ENCODE measurements around the gene TGFBR3. TPM values are rescaled to one million over a fixed set of nuclear protein-coding genes. Genes with fewer than 3 reads are reported as not detected.

TGFBR3 gene
- total and polyA plus RNA-seq, 2 of the 8 experiments (the other 6 are each of a cell fraction or from before 2014, with no cell fraction given), result 2.0 to 6.1 TPM

DNA sequence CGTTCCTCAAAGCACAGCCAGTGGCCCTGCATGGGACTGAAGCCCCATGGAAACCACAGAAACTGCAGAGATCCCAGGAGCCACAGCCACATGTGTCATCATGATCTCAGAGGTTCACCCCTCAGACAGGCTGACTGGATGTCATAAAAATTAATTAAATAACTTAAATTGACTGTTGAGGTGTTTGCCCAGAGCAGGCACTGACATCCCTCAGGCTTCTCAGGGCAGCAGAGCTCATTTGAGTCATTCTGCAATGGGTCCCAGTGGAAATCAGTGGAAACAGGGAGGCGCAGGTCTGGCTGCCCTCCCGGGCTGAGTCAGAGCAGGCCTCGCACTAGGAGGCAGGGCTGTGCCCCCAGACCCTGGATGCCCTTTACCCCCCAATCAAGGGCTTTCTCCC, 250.2 kb downstream of the TGFBR3 start:
- no peaks in the 10 kb centered on the region for H3K36me3 ChIP-seq (ENCODE audit: control insufficient read depth in 2 of 4, insufficient read depth in 4 of 4, low read length in 3 of 4)
- no peak overlapping the region for H2BK120ac ChIP-seq (replicated peaks; ENCODE audit: low read depth, low read length)
- CTCF ChIA-PET (ENCODE audit: partially characterized antibody), result no interaction called here
- no peaks in the 10 kb centered on the region for H3K79me1 ChIP-seq (ENCODE audit: low read depth, low read length)
- no peak overlapping the region for H2BK5ac ChIP-seq (ENCODE audit: low read depth, low read length)
- no peak for FAIRE-seq
- H3K4me2 ChIP-seq (ENCODE audit: insufficient read depth in 1 of 2, low read depth in 2 of 2, low read length in 2 of 2), result no peak overlapping the region
- peaks cover 0 to 10% (median 1%) of the 10 kb centered on the region in 4 experiments; a peak in 2 of 7 replicates for H3K4me1 ChIP-seq (replicated peaks in 1 of 4; ENCODE audit: control insufficient read depth in 3 of 4, insufficient read depth in 4 of 4, low read length in 3 of 4)
- H2AK5ac ChIP-seq (ENCODE audit: low read depth, low read length), result no peak overlapping the region
- no peak for TF ChIP-seq MAFK (IDR thresholded peaks at IDR 0.05; ENCODE audit: low read depth, low read length)
- no peak for TF ChIP-seq POLR2AphosphoS5 (IDR thresholded peaks at IDR 0.05; ENCODE audit: low read depth, low read length)
- TF ChIP-seq YY1 (IDR thresholded peaks at IDR 0.05; ENCODE audit: low read depth, low read length), result no peak
- no peak overlapping the region for H3K27ac ChIP-seq (ENCODE audit: low read depth, low read length)
- H3K14ac ChIP-seq (ENCODE audit: insufficient read length), result no peak overlapping the region
- H3K18ac ChIP-seq (ENCODE audit: extremely low read depth, low read length), result no peak overlapping the region
- H3K23ac ChIP-seq (ENCODE audit: insufficient read length), result no peak overlapping the region
- H3K4me3 ChIP-seq (ENCODE audit: extremely low read depth in 1 of 4, insufficient read depth in 2 of 4, low read depth in 3 of 4, low read length in 4 of 4), result no peak overlapping the region
- H4K91ac ChIP-seq (replicated peaks; ENCODE audit: insufficient read length, low read length), result no peak overlapping the region
- H3K56ac ChIP-seq (replicated peaks; ENCODE audit: insufficient read length, low read depth, low read length), result no peak overlapping the region
- no peak overlapping the region for H3K4ac ChIP-seq (replicated peaks; ENCODE audit: insufficient read length, low read depth, low read length)
- no peak overlapping the region for H2AFZ ChIP-seq (ENCODE audit: low read length)
- no peaks in the 10 kb centered on the region for H3K9me3 ChIP-seq (ENCODE audit: insufficient read depth in 2 of 2, low read depth in 1 of 2, low read length in 1 of 2)
- 94% methylated on average over 4 of the region's 4 CpGs; no CpG with 5 or more reads in 1 of the 2 experiments for WGBS, 2 experiments (ENCODE audit: extremely low coverage in 1 of 2, insufficient coverage in 1 of 2, insufficient read length in 1 of 2, insufficient replicate concordance in 2 of 2, low coverage in 1 of 2, low lambda C conversion rate in 2 of 2, missing lambda C conversion rate in 1 of 2)
- no peak overlapping the region for H2BK15ac ChIP-seq (ENCODE audit: low read length)
- H2BK20ac ChIP-seq (ENCODE audit: low read length), result no peak overlapping the region
- H4K5ac ChIP-seq (ENCODE audit: insufficient read length, low read depth, low read length), result no peak overlapping the region
- H4K20me1 ChIP-seq (replicated peaks in 1 of 2; ENCODE audit: control insufficient read depth in 1 of 2, insufficient read depth in 2 of 2, low read length in 2 of 2), result no peaks in the 10 kb centered on the region
- no peak overlapping the region for H3K9ac ChIP-seq (replicated peaks in 1 of 4; ENCODE audit: extremely low read depth in 1 of 4, low read depth in 3 of 4, low read length in 3 of 4)
- DNase-seq (ENCODE audit: low read depth in 1 of 2, low spot score in 2 of 2), result no peak
- no peak overlapping the region for H2BK12ac ChIP-seq (ENCODE audit: low read depth, low read length)
- H3K79me2 ChIP-seq (ENCODE audit: control insufficient read depth in 1 of 2, insufficient read depth in 2 of 2, low read length in 2 of 2), result no peaks in the 10 kb centered on the region
- H3K23me2 ChIP-seq (ENCODE audit: low read depth, low read length), result no peaks in the 10 kb centered on the region
- H4K8ac ChIP-seq (ENCODE audit: extremely low read depth, insufficient read depth, low read length), result no peak overlapping the region
- POLR2A ChIA-PET (ENCODE audit: partially characterized antibody), result no interaction called here
- H3K27me3 ChIP-seq (replicated peaks in 1 of 4; ENCODE audit: control insufficient read depth in 3 of 4, extremely low read depth in 1 of 4, insufficient read depth in 3 of 4, low read length in 3 of 4), result no peaks in the 10 kb centered on the region

Data from H1 (cell line).